ENCODE measurements around the gene FGFRL1.

The FGFRL1 gene

DNA sequence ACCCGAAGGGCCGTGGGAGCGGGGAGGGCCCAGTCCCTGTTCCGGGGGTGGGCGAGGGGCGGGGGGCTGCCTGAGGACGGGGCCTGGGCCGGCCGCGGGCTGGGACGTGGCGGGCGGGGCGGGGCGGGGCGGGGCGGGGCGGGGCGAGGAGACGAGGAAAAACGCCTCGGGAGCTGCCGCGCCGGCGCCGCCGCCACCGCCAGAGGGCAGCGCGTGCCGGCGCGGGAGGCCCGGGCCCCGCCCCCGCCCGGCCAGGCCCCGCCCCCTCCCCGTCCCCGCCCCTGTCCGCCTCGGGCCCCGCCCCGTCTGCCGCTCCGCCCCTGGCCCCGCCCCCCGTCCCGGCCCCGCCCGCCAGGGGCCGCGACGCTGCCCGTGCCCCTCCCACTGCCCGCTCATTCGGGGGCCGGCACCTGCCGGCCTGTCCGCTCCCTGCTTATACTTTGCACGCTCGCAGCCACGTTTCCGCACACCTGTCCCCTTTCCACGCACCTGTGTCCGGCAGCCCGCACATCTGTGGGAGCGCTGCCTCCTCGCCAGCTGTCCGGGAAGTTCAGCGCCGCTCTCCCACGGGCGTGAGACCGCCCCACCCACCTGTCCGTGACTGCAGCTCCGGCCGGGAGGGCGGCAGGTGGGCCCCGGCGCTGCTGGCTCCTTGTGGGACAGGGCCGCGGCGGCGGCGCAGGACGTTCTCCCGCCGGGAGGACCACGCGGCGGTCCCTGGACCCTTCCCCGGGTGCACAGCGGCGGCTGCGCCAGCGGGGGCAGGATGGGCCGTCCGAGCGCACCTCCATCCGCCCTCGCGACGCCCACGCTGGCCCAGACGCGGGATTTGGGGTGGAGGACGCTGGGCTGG is 1.7 kb upstream of the FGFRL1 start:
- peak; percentile 48 to 65 for DNase-seq

- DNase-seq, result no peak
Measured at GRCh38 chr4:1010395-1011021, 918 bp upstream of the FGFRL1 start.

- no peak for DNase-seq
Measured at GRCh38 chr4:1011666-1012033, 224 bp downstream of the FGFRL1 start.

- no peak for DNase-seq
Measured at GRCh38 chr4:1012034-1012739, 761 bp downstream of the FGFRL1 start.

DNA sequence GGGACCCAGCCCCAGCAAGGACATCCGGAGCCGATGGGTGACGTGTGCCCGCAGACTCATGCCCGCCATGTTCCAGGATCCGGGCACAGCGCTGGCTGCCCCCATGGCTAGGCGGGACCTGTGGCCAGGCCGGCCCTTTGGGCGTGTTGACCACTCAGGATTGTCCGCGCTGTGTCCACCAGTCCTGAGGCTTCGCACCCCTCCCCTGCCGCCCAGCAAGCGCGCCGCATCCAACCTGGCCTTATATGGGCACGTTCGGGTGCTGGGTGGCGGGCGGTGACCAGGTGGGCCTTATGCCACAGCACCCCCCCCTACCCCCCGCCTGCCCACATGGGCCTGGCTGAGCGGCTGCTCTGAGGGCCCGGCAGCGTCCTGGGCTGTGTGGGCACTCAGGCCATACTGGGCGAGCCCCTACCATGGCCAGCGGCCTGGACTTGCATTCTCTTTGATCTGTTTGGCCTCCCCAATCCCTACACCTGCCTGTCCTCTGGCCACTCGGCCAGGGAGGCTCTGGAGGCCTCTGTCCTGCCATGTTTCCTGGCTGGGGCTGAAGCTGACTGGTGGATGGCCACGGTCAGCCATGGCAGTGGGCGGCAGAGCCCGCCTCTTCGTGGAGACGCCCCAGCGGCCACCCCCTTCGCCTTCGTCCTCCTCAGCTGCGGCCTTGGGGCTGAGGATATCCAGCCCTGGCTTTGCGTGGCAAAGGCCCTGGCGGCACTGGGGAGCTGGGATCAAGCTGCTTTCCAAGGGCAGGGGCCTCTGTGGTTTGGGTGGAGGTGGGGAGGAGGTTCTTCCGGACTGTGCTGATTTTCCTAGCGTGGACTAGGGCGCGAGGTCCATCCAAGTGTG is 2.0 kb downstream of the FGFRL1 start:
- no peak for DNase-seq

- DNase-seq, result peak; percentile 83 to 84
Measured at GRCh38 chr4:1014291-1015167, 3.1 kb downstream of the FGFRL1 start.

DNA sequence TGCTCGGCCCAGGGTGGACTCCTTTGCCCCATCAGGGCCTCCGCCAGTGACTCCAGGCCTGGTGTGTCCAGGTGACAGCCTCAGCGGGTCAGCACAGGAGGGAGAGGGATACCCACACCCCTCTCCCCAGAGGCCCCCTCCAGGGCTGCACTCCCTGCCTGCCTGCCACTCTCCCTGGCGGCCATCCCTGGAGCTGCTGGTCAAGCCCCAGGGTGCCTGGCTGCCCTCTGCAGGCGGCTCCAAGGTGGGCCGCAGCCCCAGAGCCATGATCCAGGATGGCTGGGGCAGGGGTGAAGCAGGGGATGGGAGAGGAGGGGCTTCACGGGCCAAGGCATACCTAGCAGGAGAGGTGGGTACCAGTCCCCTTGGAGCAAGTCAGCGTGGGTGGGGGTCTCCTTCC is 3.8 kb downstream of the FGFRL1 start:
- DNase-seq, result no peak

DNA sequence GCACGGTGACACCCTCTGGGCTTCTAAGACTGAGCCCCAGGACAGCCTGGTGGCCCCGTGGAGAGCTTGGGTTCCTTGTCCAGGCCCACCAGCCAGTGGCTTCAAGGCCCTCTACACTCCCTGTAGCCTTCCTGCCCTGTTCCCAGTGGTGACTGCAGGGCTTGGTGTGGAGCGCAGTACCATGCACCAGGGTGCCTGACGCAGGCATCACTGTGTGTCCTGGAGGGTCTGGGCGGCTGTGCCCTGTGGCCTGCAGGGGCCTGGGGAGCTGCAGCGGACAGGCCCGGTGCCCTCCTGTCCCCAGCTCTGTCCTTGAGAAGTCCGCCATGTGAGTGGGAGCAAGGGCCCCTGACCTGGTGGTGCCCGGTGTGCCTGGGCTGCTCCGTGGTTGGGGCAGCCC is 4.3 kb downstream of the FGFRL1 start:
- no peak for DNase-seq

DNA sequence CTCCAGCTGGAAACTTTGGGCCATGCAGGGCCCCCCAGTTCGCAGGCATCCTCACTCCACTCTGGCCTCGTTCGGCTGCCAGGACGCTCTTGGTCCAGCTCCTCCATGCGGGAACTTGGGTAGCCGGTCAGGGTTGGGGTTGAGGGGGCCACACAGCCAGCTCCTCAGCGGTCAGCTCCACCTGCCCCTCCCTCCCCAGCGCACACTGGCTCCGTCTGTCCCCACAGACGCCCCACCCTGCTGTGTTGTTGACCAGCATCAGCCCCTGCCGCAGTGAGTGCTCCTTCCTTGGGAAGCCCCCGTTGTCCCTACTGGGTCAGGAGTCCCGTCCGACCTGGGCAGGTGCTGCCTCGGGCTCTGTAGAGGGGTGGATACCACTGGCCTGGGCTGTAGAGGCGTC is 5.8 kb downstream of the FGFRL1 start:
- no peak for DNase-seq

DNA sequence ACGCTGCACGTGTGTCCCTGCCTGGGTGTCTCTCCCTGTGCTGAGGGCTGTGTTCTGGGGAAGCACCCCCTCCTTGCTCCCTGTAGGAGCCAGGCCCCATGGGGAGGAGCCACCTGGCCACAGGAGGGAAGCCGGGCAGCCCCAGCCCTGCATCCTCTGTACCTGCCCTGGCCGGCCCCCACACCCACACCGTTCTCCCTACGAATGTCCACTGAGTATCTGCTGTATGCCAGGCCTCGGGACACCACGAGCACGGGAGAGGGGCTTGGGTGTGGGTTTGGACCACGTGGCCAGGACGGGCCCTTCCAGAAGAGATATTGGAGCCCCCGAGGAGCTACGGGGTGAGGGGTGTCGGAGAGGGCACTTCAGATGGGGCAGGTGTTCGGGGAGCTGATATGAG is 6.3 kb downstream of the FGFRL1 start:
- no peak for DNase-seq

DNA sequence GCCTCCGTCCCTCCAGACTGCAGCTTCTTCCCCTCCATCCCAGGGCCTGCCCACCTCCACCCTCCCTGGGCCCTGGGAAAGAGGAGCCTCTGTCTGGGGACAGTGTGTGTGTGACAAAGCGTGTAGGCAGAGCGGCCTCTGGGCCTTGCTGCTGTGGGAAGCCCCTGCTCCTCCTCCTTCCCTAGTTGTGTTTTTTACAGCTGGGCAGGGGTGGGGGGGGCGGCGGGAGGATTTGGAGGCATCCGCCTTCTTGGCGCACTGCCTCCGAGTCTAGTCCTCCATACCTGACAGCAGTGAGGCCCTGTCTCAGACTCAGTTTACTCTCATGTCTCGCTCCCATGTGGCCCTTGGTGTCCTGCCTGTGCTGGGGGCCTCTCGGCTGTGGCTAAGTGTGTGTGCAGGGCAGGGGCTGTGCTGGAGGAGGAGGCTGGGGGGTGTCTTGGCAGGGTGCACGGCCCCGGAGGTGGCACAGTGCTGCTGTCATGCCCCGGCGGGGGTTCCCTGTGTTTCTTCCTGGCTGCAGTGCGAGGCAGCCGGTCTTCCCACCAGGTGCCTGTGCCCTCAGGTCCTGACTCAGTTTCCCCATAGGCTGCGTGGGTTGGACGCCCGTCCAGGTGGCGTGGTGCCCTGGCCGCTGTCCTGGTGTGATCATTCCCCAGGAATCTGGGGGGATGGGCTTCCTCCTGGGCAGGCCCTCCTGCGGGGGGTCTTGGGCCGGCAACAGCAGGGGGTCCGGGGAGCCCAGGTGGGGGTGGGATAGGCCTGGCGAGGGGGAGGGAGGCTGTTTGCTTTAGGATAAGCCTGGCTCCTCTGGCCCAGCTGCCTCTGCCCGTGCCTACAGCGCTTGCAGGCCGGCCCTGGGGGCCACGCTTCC is 7.0 kb downstream of the FGFRL1 start:
- no peak for DNase-seq

- DNase-seq, result no peak
Measured at GRCh38 chr4:1019320-1019719, 7.9 kb downstream of the FGFRL1 start.

- DNase-seq, result no peak
Measured at GRCh38 chr4:1019729-1020470, 8.5 kb downstream of the FGFRL1 start.

DNA sequence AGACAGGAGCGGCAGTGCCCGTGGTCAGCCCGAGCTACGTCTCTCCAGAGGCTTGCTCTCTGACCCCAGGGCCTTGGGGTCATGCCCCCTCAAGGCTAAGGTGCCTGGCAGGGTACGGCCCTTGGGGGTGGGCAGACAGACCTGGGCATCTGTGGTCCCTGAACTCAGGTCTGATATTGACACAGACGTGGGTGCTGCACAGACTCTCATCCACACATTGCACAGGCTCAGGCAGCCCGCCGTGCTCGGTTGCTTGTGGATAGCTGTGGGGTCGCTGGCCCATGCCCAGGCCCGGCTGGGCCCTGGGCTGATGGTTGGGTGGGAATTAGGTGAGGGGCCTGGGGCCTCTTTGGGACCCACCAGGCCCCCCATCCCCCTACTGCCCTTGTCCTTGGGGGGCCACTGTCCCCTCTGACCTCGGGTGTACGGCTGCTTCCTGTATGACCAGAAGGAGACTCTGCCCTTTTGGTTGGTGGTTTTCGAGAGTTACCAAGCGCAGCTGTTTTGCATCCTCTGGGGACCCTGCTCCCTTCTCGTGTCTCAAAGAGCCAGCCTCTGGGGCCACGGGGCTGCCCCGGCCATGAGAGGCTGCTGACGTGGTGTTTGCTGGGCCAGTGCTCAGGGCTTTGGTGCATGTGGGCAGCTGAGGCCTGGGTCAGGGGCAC is 10.1 kb downstream of the FGFRL1 start:
- no peak for DNase-seq

- DNase-seq, result no peak
Measured at GRCh38 chr4:1022051-1022738, 10.8 kb downstream of the FGFRL1 start.

- no peak for DNase-seq
Measured at GRCh38 chr4:1022739-1023066, 11.3 kb downstream of the FGFRL1 start.

DNA sequence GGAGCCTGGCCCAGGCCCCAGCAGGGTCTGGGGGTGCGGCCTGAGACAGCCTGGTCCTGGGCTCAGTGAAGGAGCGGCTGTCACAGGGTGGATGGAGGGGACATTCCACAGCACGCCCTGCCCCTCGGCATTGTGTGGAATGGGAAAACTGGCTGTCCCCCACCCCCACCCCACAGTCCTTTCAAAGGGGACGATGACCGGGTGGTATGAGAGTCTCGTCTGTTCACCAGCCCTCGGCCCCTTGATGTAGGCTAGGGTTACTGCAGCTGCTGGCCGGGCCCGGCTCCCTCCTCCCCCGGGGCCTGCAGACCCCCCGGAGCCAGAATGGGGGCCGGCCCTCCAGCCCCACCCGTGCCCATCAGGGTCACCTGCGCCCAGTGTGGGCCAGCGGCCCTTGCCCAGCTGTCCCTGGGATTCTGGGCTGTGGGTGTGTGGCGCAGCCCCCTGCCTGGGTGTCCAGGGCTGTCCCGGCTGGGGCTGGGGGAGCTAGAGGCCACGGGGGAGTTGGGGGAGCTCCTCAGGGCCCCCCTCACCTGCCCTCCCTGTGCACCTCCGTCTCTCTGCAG is 11.7 kb downstream of the FGFRL1 start:
- no peak for DNase-seq

GRCh38 chr4:1023895-1024740 is 12.7 kb downstream of the FGFRL1 start:
- no peak for DNase-seq
